IgD-negative memory B cell (primary cell): ENCODE measurements around the gene SIX5. TPM values are rescaled to one million over a fixed set of nuclear protein-coding genes. Genes with fewer than 3 reads are reported as not detected.

Experiments
- H3K27ac Mint-ChIP-seq, 3 donors: one replicate each; pipeline ENCODE4 v1.8.0; 2020 to 2022; ENCODE audit warnings: mild to moderate bottlenecking in 3 of 3, mixed read lengths in 3 of 3, moderate library complexity in 1 of 3
- H3K27me3 Mint-ChIP-seq: one replicate; pipeline ENCODE4 v1.8.0; 2021; ENCODE audit warnings: mixed read lengths
- H3K36me3 Mint-ChIP-seq: one replicate; pipeline ENCODE4 v1.8.0; 2020; ENCODE audit warnings: mild to moderate bottlenecking, mixed read lengths
- H3K4me1 Mint-ChIP-seq, 3 donors: one replicate each; pipeline ENCODE4 v1.8.0; 2020 to 2022; ENCODE audit warnings: mixed read lengths in 3 of 3, mild to moderate bottlenecking in 1 of 3
- H3K4me3 Mint-ChIP-seq, 4 donors: one replicate each; pipeline ENCODE4 v1.8.0; 2020 to 2022; ENCODE audit warnings: mild to moderate bottlenecking in 4 of 4, mixed read lengths in 4 of 4, moderate library complexity in 3 of 4
- H3K9me3 Mint-ChIP-seq, 3 donors: one replicate each; pipeline ENCODE4 v1.8.0; 2020 to 2021; ENCODE audit warnings: mixed read lengths in 3 of 3, mild to moderate bottlenecking in 1 of 3
- polyA plus RNA-seq: library from polyadenylated mRNA; unstranded; fragments of 300-500 nt; fragmentation: Illumina TruSeq; gene quantifications from one replicate; pipeline ENCODE4 v1.2.3, GENCODE V29; 2021

Gene SIX5
- polyA plus RNA-seq, 1 donor from 2014 or later = 0.41 TPM

- no peaks in the 10 kb centered on the region for H3K27me3 Mint-ChIP-seq
- no peak overlapping the region for H3K27ac Mint-ChIP-seq
- peaks cover 5% of the 10 kb centered on the region for H3K36me3 Mint-ChIP-seq
- H3K4me3 Mint-ChIP-seq = no peak overlapping the region
- H3K4me1 Mint-ChIP-seq = peaks cover 3 to 5% (median 4%) of the 10 kb centered on the region in 3 donors
- no peaks in the 10 kb centered on the region for H3K9me3 Mint-ChIP-seq
These were observed 16.0 kb upstream of the SIX5 start for GRCh38 chr19:45785097-45785496.

- H3K4me3 Mint-ChIP-seq = no peak overlapping the region
- peaks cover 7% of the 10 kb centered on the region for H3K36me3 Mint-ChIP-seq
- H3K27me3 Mint-ChIP-seq = peaks cover 5% of the 10 kb centered on the region
- H3K27ac Mint-ChIP-seq = no peak overlapping the region
- H3K9me3 Mint-ChIP-seq = no peaks in the 10 kb centered on the region
- H3K4me1 Mint-ChIP-seq = peaks cover 7 to 12% (median 8%) of the 10 kb centered on the region in 3 donors
These were observed 15.0 kb upstream of the SIX5 start for GRCh38 chr19:45784096-45784495.

GRCh38 chr19:45782820-45783785 lies 14.1 kb upstream of the SIX5 start:
- Mint-ChIP-seq H3K27ac (no peak overlapping the region), H3K27me3 (peaks cover 7% of the 10 kb centered on the region), H3K9me3 (no peaks in the 10 kb centered on the region), H3K36me3 (peaks cover 4% of the 10 kb centered on the region), H3K4me1 (peaks cover 7 to 16% (median 11%) of the 10 kb centered on the region in 3 donors), H3K4me3 (no peak overlapping the region)

GRCh38 chr19:45782162-45782691 lies 13.2 kb upstream of the SIX5 start, which contains the start of gene DMPK:
TSS of gene DMPK (minus strand) at chr19:45782490. CDS start at chr19:45782352, 138 bp downstream.
- Mint-ChIP-seq H3K9me3 (no peaks in the 10 kb centered on the region), H3K36me3 (peaks cover 2% of the 10 kb centered on the region), H3K4me1 (peaks cover 7 to 14% (median 11%) of the 10 kb centered on the region in 3 donors), H3K4me3 (no peak within 1 kb of the TSS), H3K27me3 (peaks cover 7% of the 10 kb centered on the region), H3K27ac (no peak within 1 kb of the TSS)

- Mint-ChIP-seq H3K4me3 (no peak overlapping the region), H3K27me3 (peaks cover 7% of the 10 kb centered on the region), H3K9me3 (no peaks in the 10 kb centered on the region), H3K27ac (peak overlapping the region in 1 of 3 donors; percentile 51), H3K4me1 (peaks cover 7 to 14% (median 11%) of the 10 kb centered on the region in 3 donors), H3K36me3 (peaks cover 2% of the 10 kb centered on the region)
These were observed 12.4 kb upstream of the SIX5 start for GRCh38 chr19:45781214-45782161.

GRCh38 chr19:45780448-45781213 lies 11.6 kb upstream of the SIX5 start:
- H3K4me3 Mint-ChIP-seq = no peak overlapping the region
- peaks cover 7 to 14% (median 11%) of the 10 kb centered on the region in 3 donors for H3K4me1 Mint-ChIP-seq
- peaks cover 2% of the 10 kb centered on the region for H3K36me3 Mint-ChIP-seq
- peak overlapping the region in 1 of 3 donors; percentile 51 for H3K27ac Mint-ChIP-seq
- H3K9me3 Mint-ChIP-seq = no peaks in the 10 kb centered on the region
- H3K27me3 Mint-ChIP-seq = peaks cover 7% of the 10 kb centered on the region

GRCh38 chr19:45780146-45780447 lies 11.0 kb upstream of the SIX5 start:
- peaks cover 2% of the 10 kb centered on the region for H3K36me3 Mint-ChIP-seq
- H3K4me3 Mint-ChIP-seq = no peak overlapping the region
- no peaks in the 10 kb centered on the region for H3K9me3 Mint-ChIP-seq
- no peak overlapping the region for H3K27ac Mint-ChIP-seq
- peaks cover 7 to 14% (median 11%) of the 10 kb centered on the region in 3 donors for H3K4me1 Mint-ChIP-seq
- H3K27me3 Mint-ChIP-seq = peaks cover 7% of the 10 kb centered on the region

GRCh38 chr19:45779231-45780145 lies 10.4 kb upstream of the SIX5 start:
- Mint-ChIP-seq H3K4me3 (peak overlapping the region; percentile 24 to 94 (median 72)), H3K9me3 (no peaks in the 10 kb centered on the region), H3K36me3 (peaks cover 2% of the 10 kb centered on the region), H3K27me3 (peaks cover 7% of the 10 kb centered on the region), H3K27ac (peak overlapping the region in 2 of 3 donors; percentile 55 to 59), H3K4me1 (peaks cover 7 to 14% (median 11%) of the 10 kb centered on the region in 3 donors)

- Mint-ChIP-seq H3K27me3 (peaks cover 7% of the 10 kb centered on the region), H3K27ac (no peak overlapping the region), H3K4me1 (peaks cover 7 to 16% (median 11%) of the 10 kb centered on the region in 3 donors), H3K4me3 (peak overlapping the region in 1 of 4 donors; percentile 76), H3K36me3 (peaks cover 2% of the 10 kb centered on the region), H3K9me3 (no peaks in the 10 kb centered on the region)
These were observed 9.1 kb upstream of the SIX5 start for GRCh38 chr19:45778010-45778661.

GRCh38 chr19:45777395-45777961 lies 8.4 kb upstream of the SIX5 start:
- Mint-ChIP-seq H3K4me3 (peak overlapping the region in 2 of 4 donors; percentile 5 to 57), H3K27ac (no peak overlapping the region), H3K9me3 (no peaks in the 10 kb centered on the region), H3K4me1 (peaks cover 7 to 16% (median 11%) of the 10 kb centered on the region in 3 donors), H3K27me3 (peaks cover 7% of the 10 kb centered on the region), H3K36me3 (peaks cover 2% of the 10 kb centered on the region)

GRCh38 chr19:45774765-45775164 lies 5.7 kb upstream of the SIX5 start:
- H3K36me3 Mint-ChIP-seq = peaks cover 2% of the 10 kb centered on the region
- H3K27me3 Mint-ChIP-seq = peaks cover 7% of the 10 kb centered on the region
- H3K4me3 Mint-ChIP-seq = no peak overlapping the region
- H3K9me3 Mint-ChIP-seq = no peaks in the 10 kb centered on the region
- H3K4me1 Mint-ChIP-seq = peaks cover 8 to 20% (median 16%) of the 10 kb centered on the region in 3 donors
- H3K27ac Mint-ChIP-seq = no peak overlapping the region

GRCh38 chr19:45773384-45773783 lies 4.3 kb upstream of the SIX5 start:
- Mint-ChIP-seq H3K4me3 (no peak overlapping the region), H3K9me3 (no peaks in the 10 kb centered on the region), H3K36me3 (no peaks in the 10 kb centered on the region), H3K27ac (peak overlapping the region in 1 of 3 donors; percentile 13), H3K4me1 (peaks cover 5 to 9% (median 7%) of the 10 kb centered on the region in 3 donors), H3K27me3 (no peaks in the 10 kb centered on the region)
